ENCODE results near the gene SLC6A4. TPM values are rescaled to one million over a fixed set of nuclear protein-coding genes. Genes with fewer than 3 reads are reported as not detected.

SLC6A4 gene
- total and polyA plus RNA-seq, 10 of the 15 experiments (the other 5 are each of a cell fraction or from before 2014, with no cell fraction given), result 5.3 to 20.6 (median 10.1) TPM

DNA sequence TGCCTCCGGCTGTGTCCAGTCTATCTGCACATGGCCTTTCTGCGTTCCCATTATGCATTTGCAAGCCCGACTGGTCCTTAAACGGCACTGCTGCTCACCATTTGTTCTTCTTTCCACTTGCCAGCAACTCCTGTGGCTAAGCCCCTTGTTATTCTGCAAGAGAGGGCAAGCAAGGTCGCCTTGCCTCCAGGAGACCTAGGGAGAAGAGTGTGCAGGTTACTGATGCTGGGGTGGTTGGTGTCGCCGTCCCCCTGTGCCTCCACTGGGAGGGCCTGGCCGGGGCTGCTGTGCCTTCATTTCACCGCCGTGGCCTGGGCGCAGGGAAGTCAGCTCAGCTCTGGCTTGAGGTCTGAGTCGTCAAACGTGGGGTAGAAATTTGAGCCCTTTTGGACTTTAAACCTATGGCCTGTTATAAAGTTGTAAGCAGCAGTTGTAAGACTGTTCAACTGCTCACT, 12.7 kb downstream of the SLC6A4 start:
- FAIRE-seq, result no peak

More for the DNA sequence above, 12.7 kb downstream of the SLC6A4 start:
- in situ Hi-C loops (cut with MboI), result no loop called here
- no peaks in the 10 kb centered on the region for H3K79me2 ChIP-seq (ENCODE audit: control insufficient read depth, insufficient read depth, low read length)
- no peak for TF ChIP-seq RBBP5 (conservative IDR thresholded peaks at IDR 0.05)
- no peak for TF ChIP-seq TCF12 (IDR thresholded peaks at IDR 0.05; ENCODE audit: low read depth, low read length)
- TF ChIP-seq, protein P1, sequence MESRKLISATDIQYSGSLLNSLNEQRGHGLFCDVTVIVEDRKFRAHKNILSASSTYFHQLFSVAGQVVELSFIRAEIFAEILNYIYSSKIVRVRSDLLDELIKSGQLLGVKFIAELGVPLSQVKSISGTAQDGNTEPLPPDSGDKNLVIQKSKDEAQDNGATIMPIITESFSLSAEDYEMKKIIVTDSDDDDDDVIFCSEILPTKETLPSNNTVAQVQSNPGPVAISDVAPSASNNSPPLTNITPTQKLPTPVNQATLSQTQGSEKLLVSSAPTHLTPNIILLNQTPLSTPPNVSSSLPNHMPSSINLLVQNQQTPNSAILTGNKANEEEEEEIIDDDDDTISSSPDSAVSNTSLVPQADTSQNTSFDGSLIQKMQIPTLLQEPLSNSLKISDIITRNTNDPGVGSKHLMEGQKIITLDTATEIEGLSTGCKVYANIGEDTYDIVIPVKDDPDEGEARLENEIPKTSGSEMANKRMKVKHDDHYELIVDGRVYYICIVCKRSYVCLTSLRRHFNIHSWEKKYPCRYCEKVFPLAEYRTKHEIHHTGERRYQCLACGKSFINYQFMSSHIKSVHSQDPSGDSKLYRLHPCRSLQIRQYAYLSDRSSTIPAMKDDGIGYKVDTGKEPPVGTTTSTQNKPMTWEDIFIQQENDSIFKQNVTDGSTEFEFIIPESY (IDR thresholded peaks at IDR 0.05), result no peak
- no peak for TF ChIP-seq MTA2 (IDR thresholded peaks at IDR 0.05; ENCODE audit: low read depth)
- TF ChIP-seq SMARCA5 (IDR thresholded peaks at IDR 0.05), result no peak
- no peak for TF ChIP-seq IKZF2 (IDR thresholded peaks at IDR 0.05)
- no peak for TF ChIP-seq ZNF622 (IDR thresholded peaks at IDR 0.05)
- no peak for TF ChIP-seq MTA3 (IDR thresholded peaks at IDR 0.05; ENCODE audit: borderline replicate concordance, low read length)
- no peak for TF ChIP-seq IKZF1 (conservative IDR thresholded peaks at IDR 0.05)
- no peak for TF ChIP-seq HCFC1 (IDR thresholded peaks at IDR 0.05; ENCODE audit: low read length)
- TF ChIP-seq NRF1 (conservative IDR thresholded peaks at IDR 0.05; ENCODE audit: low read depth, low read length), result no peak
- H3K4me3 ChIP-seq, result no peak overlapping the region
- H3K27me3 ChIP-seq (replicated peaks in 1 of 2; ENCODE audit: control insufficient read depth in 2 of 2, insufficient read depth in 2 of 2, low read length in 1 of 2), result no peaks in the 10 kb centered on the region
- no peak overlapping the region for H3K27ac ChIP-seq (ENCODE audit: control insufficient read depth, insufficient read depth)
- WGBS (ENCODE audit: insufficient coverage, insufficient replicate concordance, low lambda C conversion rate, missing lambda C conversion rate), result 83% methylated on average over 13 of the region's 13 CpGs
- no peak for ATAC-seq
- H3K9ac ChIP-seq (ENCODE audit: control insufficient read depth, insufficient read depth, low read length), result no peak overlapping the region
- ChIA-PET POLR2A (interaction anchor here (1.4 kb wide), 1 partner anchor 9 kb away, joined by 3 read pairs; no protein-coding TSS in a partner anchor), RAD21 (ENCODE audit: unreplicated experiment) (no interaction called here), SMC1A (ENCODE audit: uncharacterized antibody, unreplicated experiment) (interaction anchor here (0.8 to 2.6 kb wide), 7 partner anchors 10 to 118 kb away, joined by 3 to 9 read pairs (median 3); no protein-coding TSS in a partner anchor), CTCF (interaction anchor here (0.6 to 3.8 kb wide), 5 partner anchors 14 to 1686 kb away, joined by 3 to 12 read pairs (median 3); no protein-coding TSS in a partner anchor)
- BruUV-seq (replicated peaks), result no TSS peak
- H3K36me3 ChIP-seq (ENCODE audit: control insufficient read depth in 2 of 2, insufficient read depth in 2 of 2, low read length in 1 of 2), result no peaks in the 10 kb centered on the region
- no peak overlapping the region for H2AFZ ChIP-seq (ENCODE audit: control insufficient read depth, low read depth, low read length)
- intact Hi-C loops (cut with micrococcal nuclease; ENCODE audit: unreplicated experiment), result no loop called here
- H3K4me2 ChIP-seq (ENCODE audit: control insufficient read depth, insufficient read depth), result no peak overlapping the region
- no peak for DNase-seq (ENCODE audit: low read depth, low spot score)
- H3K4me1 ChIP-seq (ENCODE audit: control insufficient read depth, insufficient read depth, low read length), result peaks cover 5% of the 10 kb centered on the region; the same call in 1 of the 2 replicates
- H4K20me1 ChIP-seq (ENCODE audit: control insufficient read depth, insufficient read depth), result no peaks in the 10 kb centered on the region
- H3K9me3 ChIP-seq (replicated peaks; ENCODE audit: control insufficient read depth, insufficient read depth, low read length), result no peaks in the 10 kb centered on the region
